Right atrium auricular region (tissue), 2 donors: ENCODE measurements around the gene UGT1A10. TPM values are rescaled to one million over a fixed set of nuclear protein-coding genes. Genes with fewer than 3 reads are reported as not detected.

Experiments used
- DNase-seq: peaks from one replicate; pipeline ENCODE4 v3.0.0-alpha.2; 2019; ENCODE audit warnings: low spot score
- H3K27ac ChIP-seq, 2 donors: fragments of 200-600 bp; sonication (generic); 1 replicate in 1 of 2; 2 replicates in 1 of 2; pipeline ENCODE4 v1.5.1; 2016 to 2019
- H3K27me3 ChIP-seq, 2 donors: fragments of 200-600 bp; sonication (generic); one replicate each; pipeline versions ENCODE4 v1.5.1 to v1.6.0; 2017 to 2019
- H3K36me3 ChIP-seq: fragments of 200-600 bp; sonication (generic); one replicate; pipeline ENCODE4 v1.5.1; 2016
- H3K4me1 ChIP-seq, 2 donors: fragments of 200-600 bp; sonication (generic); one replicate each; pipeline versions ENCODE4 v1.5.1 to v1.6.0; 2017 to 2019
- H3K4me3 ChIP-seq, 2 donors: fragments of 200-600 bp; sonication (generic); 1 replicate in 1 of 2; 2 replicates in 1 of 2; pipeline ENCODE4 v1.5.1; 2017 to 2019; ENCODE audit warnings: mild to moderate bottlenecking in 1 of 2, moderate library complexity in 1 of 2
- H3K9me3 ChIP-seq, 2 donors: fragments of 200-600 bp; sonication (generic); one replicate each; pipeline ENCODE4 v1.5.1; 2019
- total RNA-seq, 2 donors: library from RNA; depleted of rRNA; stranded (reverse); fragments of >200 nt; gene quantifications; one replicate each; pipeline ENCODE4 v1.1.0, GENCODE V29; 2016
- TF ChIP-seq, protein P1 (sequence below), 2 donors: fragments of 200-600 bp; sonication (generic); IDR thresholded peaks; one replicate each; pipeline ENCODE4 v1.5.1; 2019; ENCODE audit warnings: antibody characterized with exemption in 2 of 2

UGT1A10 gene
- total RNA-seq, 2 donors from 2014 or later = not detected

DNA sequence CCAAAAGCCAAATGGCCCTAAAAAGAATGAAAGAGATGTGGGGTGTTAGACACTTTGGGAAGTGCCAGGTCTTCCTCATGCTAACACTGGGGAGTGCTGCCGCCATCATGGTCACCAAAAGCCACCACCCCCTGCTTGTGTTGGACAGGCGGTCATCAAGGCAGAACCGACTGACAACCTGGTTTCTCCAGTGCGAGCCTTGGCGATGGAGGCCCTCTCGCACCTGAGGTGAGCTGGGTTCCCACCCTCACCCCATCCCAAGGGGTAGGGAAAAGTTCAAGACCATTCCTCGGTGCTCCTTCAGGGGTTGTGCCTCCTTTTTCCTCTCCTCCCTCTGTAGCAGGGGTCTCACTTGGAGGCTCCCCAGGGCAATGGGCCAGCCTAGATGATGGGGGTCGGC is 175.5 kb downstream of the UGT1A10 start:
- no peak overlapping the region for H3K4me3 ChIP-seq
- H3K36me3 ChIP-seq = no peaks in the 10 kb centered on the region
- DNase-seq = no peak
- H3K4me1 ChIP-seq = no peaks in the 10 kb centered on the region
- H3K27ac ChIP-seq = no peak overlapping the region
- TF ChIP-seq, protein P1, sequence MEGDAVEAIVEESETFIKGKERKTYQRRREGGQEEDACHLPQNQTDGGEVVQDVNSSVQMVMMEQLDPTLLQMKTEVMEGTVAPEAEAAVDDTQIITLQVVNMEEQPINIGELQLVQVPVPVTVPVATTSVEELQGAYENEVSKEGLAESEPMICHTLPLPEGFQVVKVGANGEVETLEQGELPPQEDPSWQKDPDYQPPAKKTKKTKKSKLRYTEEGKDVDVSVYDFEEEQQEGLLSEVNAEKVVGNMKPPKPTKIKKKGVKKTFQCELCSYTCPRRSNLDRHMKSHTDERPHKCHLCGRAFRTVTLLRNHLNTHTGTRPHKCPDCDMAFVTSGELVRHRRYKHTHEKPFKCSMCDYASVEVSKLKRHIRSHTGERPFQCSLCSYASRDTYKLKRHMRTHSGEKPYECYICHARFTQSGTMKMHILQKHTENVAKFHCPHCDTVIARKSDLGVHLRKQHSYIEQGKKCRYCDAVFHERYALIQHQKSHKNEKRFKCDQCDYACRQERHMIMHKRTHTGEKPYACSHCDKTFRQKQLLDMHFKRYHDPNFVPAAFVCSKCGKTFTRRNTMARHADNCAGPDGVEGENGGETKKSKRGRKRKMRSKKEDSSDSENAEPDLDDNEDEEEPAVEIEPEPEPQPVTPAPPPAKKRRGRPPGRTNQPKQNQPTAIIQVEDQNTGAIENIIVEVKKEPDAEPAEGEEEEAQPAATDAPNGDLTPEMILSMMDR (IDR thresholded peaks at IDR 0.05) = no peak
- H3K9me3 ChIP-seq = peaks cover 0 to 9% of the 10 kb centered on the region in 2 donors
- H3K27me3 ChIP-seq = no peaks in the 10 kb centered on the region

GRCh38 chr2:233813236-233814055 is 177.2 kb downstream of the UGT1A10 start:
- Histone ChIP-seq H3K9me3 (peaks cover 0 to 10% of the 10 kb centered on the region in 2 donors), H3K27me3 (no peaks in the 10 kb centered on the region), H3K4me3 (no peak overlapping the region), H3K4me1 (no peaks in the 10 kb centered on the region), H3K27ac (no peak overlapping the region), H3K36me3 (no peaks in the 10 kb centered on the region)
- no peak for DNase-seq
- TF ChIP-seq, protein P1 (IDR thresholded peaks at IDR 0.05) = no peak

GRCh38 chr2:233814056-233814835 is 178.0 kb downstream of the UGT1A10 start:
- no peaks in the 10 kb centered on the region for H3K36me3 ChIP-seq
- DNase-seq = no peak

DNA sequence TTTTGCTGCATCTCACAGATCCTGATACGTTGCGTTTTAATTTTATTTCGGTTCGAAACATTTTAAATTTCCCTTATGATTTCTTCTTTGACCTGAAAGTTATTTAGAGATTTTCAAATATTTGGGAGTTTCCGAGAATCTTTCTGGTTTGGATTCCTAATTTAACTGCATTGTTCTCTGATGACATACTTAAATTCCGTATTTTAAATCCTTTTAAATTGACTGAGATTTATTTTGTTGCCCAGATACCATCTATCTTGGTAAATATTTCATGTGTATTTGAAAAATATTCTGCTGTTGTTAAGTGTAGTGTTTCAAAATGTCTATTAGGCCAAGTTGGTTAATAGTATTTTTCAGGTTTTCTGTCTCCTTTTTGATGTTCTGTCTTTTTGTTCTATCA is 179.6 kb downstream of the UGT1A10 start:
- H3K4me1 ChIP-seq = no peaks in the 10 kb centered on the region
- TF ChIP-seq, protein P1 (IDR thresholded peaks at IDR 0.05) = no peak
- no peak overlapping the region for H3K4me3 ChIP-seq
- peaks cover 0 to 10% of the 10 kb centered on the region in 2 donors for H3K9me3 ChIP-seq
- DNase-seq = no peak
- no peaks in the 10 kb centered on the region for H3K27me3 ChIP-seq
- H3K36me3 ChIP-seq = no peaks in the 10 kb centered on the region
- H3K27ac ChIP-seq = no peak overlapping the region

More at GRCh38 chr2:233814056-233814835, 178.0 kb downstream of the UGT1A10 start:
- TF ChIP-seq, protein P1 (IDR thresholded peaks at IDR 0.05) = no peak
- Histone ChIP-seq H3K9me3 (peaks cover 0 to 10% of the 10 kb centered on the region in 2 donors), H3K4me1 (no peaks in the 10 kb centered on the region), H3K4me3 (no peak overlapping the region), H3K27ac (no peak overlapping the region), H3K27me3 (no peaks in the 10 kb centered on the region)

DNA sequence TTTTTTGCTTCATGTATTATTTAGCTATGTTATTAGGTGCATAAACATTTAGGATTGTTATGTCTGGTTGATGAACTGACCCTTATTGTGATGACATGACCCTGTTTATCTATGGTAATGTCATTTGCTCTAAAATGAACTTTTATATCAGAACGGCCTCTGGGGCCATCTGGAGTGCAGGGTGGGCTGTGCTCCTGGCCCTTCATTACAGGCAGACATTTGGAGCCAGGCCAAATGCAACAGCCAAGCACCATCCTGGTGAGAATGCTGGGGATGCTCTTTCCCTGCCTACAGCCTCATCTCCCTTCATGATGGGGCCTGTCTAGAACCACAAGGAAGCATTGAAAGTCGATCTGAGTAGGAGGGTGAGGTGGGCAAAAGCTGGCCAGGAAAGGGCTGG is 180.1 kb downstream of the UGT1A10 start:
- Histone ChIP-seq H3K27ac (no peak overlapping the region), H3K4me1 (no peaks in the 10 kb centered on the region), H3K36me3 (no peaks in the 10 kb centered on the region), H3K27me3 (no peaks in the 10 kb centered on the region), H3K4me3 (no peak overlapping the region), H3K9me3 (peaks cover 0 to 10% of the 10 kb centered on the region in 2 donors)
- TF ChIP-seq, protein P1 (IDR thresholded peaks at IDR 0.05) = no peak
- no peak for DNase-seq
